Fibroblast of lung (primary cell): ENCODE data around the gene SPARC. TPM values are rescaled to one million over a fixed set of nuclear protein-coding genes. Genes with fewer than 3 reads are reported as not detected.

Source experiments
- DNase-seq, 2 donors: peaks; one replicate each; pipeline versions ENCODE4 v3.0.0 to v3.0.0-alpha.2; 2010; ENCODE audit warnings: low read depth in 2 of 2
- H2AFZ ChIP-seq: 2 replicates; pipeline ENCODE4 v1.5.1; 2012; ENCODE audit warnings: low read length, control low read depth, inconsistent platforms
- H3K27ac ChIP-seq: 2 replicates; pipeline ENCODE4 v1.5.1; 2011; ENCODE audit warnings: low read length, control low read depth; ENCODE audit not compliant: insufficient read depth
- H3K27me3 ChIP-seq: 2 replicates; pipeline ENCODE4 v1.5.1; 2011; ENCODE audit warnings: mild to moderate bottlenecking, low read length; ENCODE audit not compliant: control insufficient read depth, insufficient read depth
- H3K36me3 ChIP-seq: 2 replicates; pipeline ENCODE4 v1.5.1; 2011; ENCODE audit warnings: low read length; ENCODE audit not compliant: control insufficient read depth, insufficient read depth
- H3K4me1 ChIP-seq: 2 replicates; pipeline ENCODE4 v1.5.1; 2011; ENCODE audit warnings: low read length; ENCODE audit not compliant: control insufficient read depth, insufficient read depth; ENCODE audit errors: extremely low read depth
- H3K4me2 ChIP-seq: 2 replicates; pipeline ENCODE4 v1.5.1; 2011; ENCODE audit warnings: low read length, control low read depth; ENCODE audit not compliant: insufficient read depth; ENCODE audit errors: extremely low read depth
- H3K4me3 ChIP-seq, 4 experiments: fragments of 200-600 bp in 1 of 4; sonication (generic) in 1 of 4; replicated peaks in 1 of 4; 2 replicates each; pipeline ENCODE4 v1.5.1; 2011 to 2016; ENCODE audit warnings: low read length in 4 of 4, low read depth in 3 of 4, mild to moderate bottlenecking in 3 of 4, control low read depth in 2 of 4, inconsistent platforms in 1 of 4, mixed read lengths in 1 of 4; ENCODE audit not compliant: insufficient read depth in 1 of 4; ENCODE audit errors: control extremely low read depth in 1 of 4
- H3K79me2 ChIP-seq: 2 replicates; pipeline ENCODE4 v1.5.1; 2012; ENCODE audit warnings: mild to moderate bottlenecking, low read length, inconsistent platforms; ENCODE audit not compliant: control insufficient read depth, insufficient read depth
- H3K9ac ChIP-seq: 2 replicates; pipeline ENCODE4 v1.5.1; 2011; ENCODE audit warnings: mild to moderate bottlenecking, low read length, control low read depth; ENCODE audit not compliant: insufficient read depth
- H3K9me3 ChIP-seq: 2 replicates; pipeline ENCODE4 v1.5.1; 2012; ENCODE audit warnings: low read depth, low read length; ENCODE audit not compliant: control insufficient read depth, insufficient read depth
- H4K20me1 ChIP-seq: 2 replicates; pipeline ENCODE4 v1.5.1; 2011; ENCODE audit warnings: low read length; ENCODE audit not compliant: control insufficient read depth, insufficient read depth; ENCODE audit errors: extremely low read depth
- CTCF ChIP-seq, 2 donors: IDR thresholded peaks in 1 of 2; conservative IDR thresholded peaks in 1 of 2; 1 replicate in 1 of 2; 2 replicates in 1 of 2; pipeline ENCODE4 v1.5.1; 2011 to 2012; ENCODE audit warnings: low read length in 2 of 2, control low read depth in 1 of 2, inconsistent platforms in 1 of 2, low read depth in 1 of 2, mild to moderate bottlenecking in 1 of 2
- EZH2 ChIP-seq: IDR thresholded peaks from 2 replicates; pipeline ENCODE4 v1.5.1; 2012; ENCODE audit warnings: low read length, control low read depth, mild to moderate bottlenecking; ENCODE audit errors: missing control alignments
- polyA plus RNA-seq, 2 donors: library from polyadenylated mRNA; depleted of rRNA in 1 of 2; stranded (reverse) in 1 of 2; unstranded in 1 of 2; fragments of >200 nt; gene quantifications; 2 replicates each; pipeline ENCODE4 v1.2.1, GENCODE V29; 2011 to 2012; ENCODE audit warnings: missing spikeins in 1 of 2
- total RNA-seq: library from RNA; depleted of rRNA; stranded (reverse); fragments of >200 nt; gene quantifications from 2 replicates; pipeline ENCODE4 v1.2.1, GENCODE V29; 2014

SPARC gene
- total and polyA plus RNA-seq, 2 donors (not counting 1 experiment from before 2014, with no cell fraction given) = 408 to 6,513 TPM

- H3K27ac ChIP-seq = no peak overlapping the region
- H3K4me1 ChIP-seq = peaks cover 13% of the 10 kb centered on the region
- no peak for TF ChIP-seq CTCF (conservative IDR thresholded peaks at IDR 0.05 in 1 of 2, IDR thresholded peaks at IDR 0.05 in 1 of 2; ENCODE audit: low read depth in 1 of 2, low read length in 2 of 2)
- no peak for TF ChIP-seq EZH2
- no peak overlapping the region for H3K4me3 ChIP-seq
- DNase-seq = no peak
- H3K9ac ChIP-seq = no peak overlapping the region
- no peaks in the 10 kb centered on the region for H3K79me2 ChIP-seq
- no peaks in the 10 kb centered on the region for H3K9me3 ChIP-seq
- H3K4me2 ChIP-seq = no peak overlapping the region
- peaks cover 1% of the 10 kb centered on the region for H3K36me3 ChIP-seq
- no peaks in the 10 kb centered on the region for H4K20me1 ChIP-seq
- no peak overlapping the region for H2AFZ ChIP-seq
- no peaks in the 10 kb centered on the region for H3K27me3 ChIP-seq
Observed at GRCh38 chr5:151656311-151656710, 30.4 kb downstream of the SPARC start.

GRCh38 chr5:151651997-151652645 lies 34.6 kb downstream of the SPARC start:
- no peaks in the 10 kb centered on the region for H3K79me2 ChIP-seq
- TF ChIP-seq CTCF (conservative IDR thresholded peaks at IDR 0.05 in 1 of 2, IDR thresholded peaks at IDR 0.05 in 1 of 2; ENCODE audit: low read depth in 1 of 2, low read length in 2 of 2) = peak; percentile 91 to 98
- TF ChIP-seq EZH2 = no peak
- no peaks in the 10 kb centered on the region for H3K9me3 ChIP-seq
- H2AFZ ChIP-seq = peak overlapping the region; percentile 58
- no peaks in the 10 kb centered on the region for H3K36me3 ChIP-seq
- peak; percentile 66 to 79 for DNase-seq
- no peak overlapping the region for H3K9ac ChIP-seq
- no peak overlapping the region for H3K27ac ChIP-seq
- H3K27me3 ChIP-seq = no peaks in the 10 kb centered on the region
- H3K4me1 ChIP-seq = no peaks in the 10 kb centered on the region
- H3K4me2 ChIP-seq = no peak overlapping the region
- no peaks in the 10 kb centered on the region for H4K20me1 ChIP-seq
- H3K4me3 ChIP-seq = no peak overlapping the region

GRCh38 chr5:151648988-151649387 lies 37.7 kb downstream of the SPARC start:
- Histone ChIP-seq H3K4me3 (no peak overlapping the region), H2AFZ (no peak overlapping the region), H4K20me1 (no peaks in the 10 kb centered on the region), H3K27ac (no peak overlapping the region), H3K9ac (no peak overlapping the region), H3K9me3 (no peaks in the 10 kb centered on the region), H3K4me2 (no peak overlapping the region), H3K27me3 (no peaks in the 10 kb centered on the region), H3K4me1 (no peaks in the 10 kb centered on the region), H3K36me3 (no peaks in the 10 kb centered on the region), H3K79me2 (no peaks in the 10 kb centered on the region)
- no peak for TF ChIP-seq EZH2
- no peak for TF ChIP-seq CTCF (conservative IDR thresholded peaks at IDR 0.05 in 1 of 2, IDR thresholded peaks at IDR 0.05 in 1 of 2; ENCODE audit: low read depth in 1 of 2, low read length in 2 of 2)
- no peak for DNase-seq
